ENCODE data around the gene PLEKHG1. TPM values are rescaled to one million over a fixed set of nuclear protein-coding genes. Genes with fewer than 3 reads are reported as not detected.

Gene PLEKHG1
- total and polyA plus RNA-seq, 9 donors, result 5.3 to 74.0 (median 11.9) TPM

- Histone ChIP-seq H3K9me3 (no peaks in the 10 kb centered on the region), H3K4me1 (ENCODE audit: insufficient read depth) (peaks cover 2% of the 10 kb centered on the region), H3K4me3 (no peak overlapping the region), H3K36me3 (no peaks in the 10 kb centered on the region), H3K27me3 (no peaks in the 10 kb centered on the region), H3K27ac (no peak overlapping the region)
- intact Hi-C loops (cut with DNase I), result no loop called here
- TF ChIP-seq EP300 (IDR thresholded peaks at IDR 0.05), result no peak
- TF ChIP-seq CTCF (IDR thresholded peaks at IDR 0.05), result no peak
- no peak for TF ChIP-seq POLR2A (IDR thresholded peaks at IDR 0.05)
- 97 to 99% (median 98%) methylated on average over 3 of the region's 3 CpGs for WGBS, 3 donors
- no peak for DNase-seq
These were observed 19.6 kb downstream of the PLEKHG1 start for GRCh38 chr6:150619275-150619674.

DNA sequence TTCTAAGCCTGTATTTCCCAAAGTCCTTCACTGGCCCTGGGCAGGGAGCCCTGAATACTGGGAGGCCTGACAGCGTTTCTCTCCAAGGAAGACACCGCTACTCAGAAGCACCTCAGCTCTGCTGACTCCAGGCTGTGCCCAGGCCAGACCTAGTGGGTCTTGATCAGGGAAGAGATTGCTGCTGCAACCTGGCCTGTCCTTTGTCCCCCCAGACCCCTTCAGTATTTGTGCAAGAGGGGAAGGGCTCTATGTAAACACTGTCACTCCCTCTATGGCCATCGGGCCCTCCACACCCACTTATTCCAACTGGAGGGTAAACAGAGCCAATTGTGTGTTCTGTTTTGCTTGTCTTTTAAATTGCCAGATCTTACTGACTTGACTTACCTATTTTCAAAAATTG, 20.6 kb downstream of the PLEKHG1 start:
- TF ChIP-seq CTCF (IDR thresholded peaks at IDR 0.05) (no peak), POLR2A (IDR thresholded peaks at IDR 0.05) (no peak), EP300 (IDR thresholded peaks at IDR 0.05) (no peak)
- Histone ChIP-seq H3K36me3 (no peaks in the 10 kb centered on the region), H3K27me3 (no peaks in the 10 kb centered on the region), H3K4me3 (no peak overlapping the region), H3K27ac (no peak overlapping the region), H3K9me3 (no peaks in the 10 kb centered on the region), H3K4me1 (ENCODE audit: insufficient read depth) (peaks cover 2% of the 10 kb centered on the region)
- no peak for DNase-seq
- intact Hi-C loops (cut with DNase I), result no loop called here
- WGBS, 3 donors, result 31 to 59% (median 48%) methylated on average over 3 of the region's 3 CpGs

GRCh38 chr6:150620763-150621162, 21.1 kb downstream of the PLEKHG1 start:
- TF ChIP-seq POLR2A (IDR thresholded peaks at IDR 0.05), result no peak
- no peak for TF ChIP-seq CTCF (IDR thresholded peaks at IDR 0.05)
- TF ChIP-seq EP300 (IDR thresholded peaks at IDR 0.05), result no peak
- H3K27me3 ChIP-seq, result no peaks in the 10 kb centered on the region
- peaks cover 2% of the 10 kb centered on the region for H3K4me1 ChIP-seq (ENCODE audit: insufficient read depth)
- H3K4me3 ChIP-seq, result no peak overlapping the region
- intact Hi-C loops (cut with DNase I), result no loop called here
- no peak overlapping the region for H3K27ac ChIP-seq
- no peaks in the 10 kb centered on the region for H3K36me3 ChIP-seq
- H3K9me3 ChIP-seq, result no peaks in the 10 kb centered on the region
- WGBS, 3 donors, result 85 to 88% (median 85%) methylated on average over 2 of the region's 2 CpGs
- no peak for DNase-seq

DNA sequence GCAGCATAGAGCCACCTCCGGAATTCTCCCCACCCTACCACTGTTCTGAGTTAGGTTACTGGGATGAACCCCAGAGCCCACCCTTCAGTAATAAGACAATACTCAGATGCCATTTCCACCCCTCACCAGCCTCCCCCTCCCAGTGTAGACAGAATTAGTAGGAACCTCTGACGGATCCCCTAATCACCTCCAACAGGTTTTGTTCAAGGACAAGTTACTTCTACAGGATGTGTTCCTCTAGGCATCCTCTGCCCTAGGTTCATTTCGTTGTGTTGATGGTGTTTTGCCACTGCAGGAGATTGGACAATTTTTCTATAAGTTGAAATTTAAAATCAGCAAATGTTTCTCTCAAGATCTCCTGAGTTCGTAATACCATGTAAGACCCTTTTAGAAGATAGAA, 22.8 kb downstream of the PLEKHG1 start:
- Histone ChIP-seq H3K4me1 (ENCODE audit: insufficient read depth) (peaks cover 4% of the 10 kb centered on the region), H3K27me3 (no peaks in the 10 kb centered on the region), H3K9me3 (no peaks in the 10 kb centered on the region), H3K4me3 (no peak overlapping the region), H3K27ac (no peak overlapping the region), H3K36me3 (no peaks in the 10 kb centered on the region)
- intact Hi-C loops (cut with DNase I), result no loop called here
- 89 to 91% (median 91%) methylated on average over 4 of the region's 4 CpGs for WGBS, 3 donors
- DNase-seq, result no peak
- TF ChIP-seq POLR2A (IDR thresholded peaks at IDR 0.05), result no peak
- no peak for TF ChIP-seq CTCF (IDR thresholded peaks at IDR 0.05)
- no peak for TF ChIP-seq EP300 (IDR thresholded peaks at IDR 0.05)
